Mammary epithelial cell (primary cell): ENCODE measurements around the gene MFSD6.

ENCODE experiments used
- CTCF ChIP-seq, 2 donors: IDR thresholded peaks in 1 of 2; conservative IDR thresholded peaks in 1 of 2; 2 replicates each; pipeline ENCODE4 v1.5.1; 2011 to 2012; ENCODE audit warnings: inconsistent platforms in 2 of 2, low read length in 2 of 2, mild to moderate bottlenecking in 2 of 2, control low read depth in 1 of 2, low read depth in 1 of 2; ENCODE audit not compliant: insufficient read depth in 1 of 2; ENCODE audit errors: extremely low read depth in 1 of 2
- EZH2 ChIP-seq: IDR thresholded peaks from 2 replicates; pipeline ENCODE4 v1.6.1; 2012; ENCODE audit warnings: low read length, inconsistent platforms, borderline replicate concordance

GRCh38 chr2:190378880-190379237 is 29.3 kb upstream of the MFSD6 start:
- no peak for TF ChIP-seq CTCF (conservative IDR thresholded peaks at IDR 0.05 in 1 of 2, IDR thresholded peaks at IDR 0.05 in 1 of 2; ENCODE audit: extremely low read depth in 1 of 2, insufficient read depth in 1 of 2, low read depth in 1 of 2, low read length in 2 of 2)
- TF ChIP-seq EZH2, result no peak
